ENCODE results near the gene ID3. TPM values are rescaled to one million over a fixed set of nuclear protein-coding genes. Genes with fewer than 3 reads are reported as not detected.

ID3 gene
- total and polyA plus RNA-seq, 9 of the 15 experiments (the other 6 are each of a cell fraction or from before 2014, with no cell fraction given), result 6.8 to 59.8 (median 23.5) TPM

DNA sequence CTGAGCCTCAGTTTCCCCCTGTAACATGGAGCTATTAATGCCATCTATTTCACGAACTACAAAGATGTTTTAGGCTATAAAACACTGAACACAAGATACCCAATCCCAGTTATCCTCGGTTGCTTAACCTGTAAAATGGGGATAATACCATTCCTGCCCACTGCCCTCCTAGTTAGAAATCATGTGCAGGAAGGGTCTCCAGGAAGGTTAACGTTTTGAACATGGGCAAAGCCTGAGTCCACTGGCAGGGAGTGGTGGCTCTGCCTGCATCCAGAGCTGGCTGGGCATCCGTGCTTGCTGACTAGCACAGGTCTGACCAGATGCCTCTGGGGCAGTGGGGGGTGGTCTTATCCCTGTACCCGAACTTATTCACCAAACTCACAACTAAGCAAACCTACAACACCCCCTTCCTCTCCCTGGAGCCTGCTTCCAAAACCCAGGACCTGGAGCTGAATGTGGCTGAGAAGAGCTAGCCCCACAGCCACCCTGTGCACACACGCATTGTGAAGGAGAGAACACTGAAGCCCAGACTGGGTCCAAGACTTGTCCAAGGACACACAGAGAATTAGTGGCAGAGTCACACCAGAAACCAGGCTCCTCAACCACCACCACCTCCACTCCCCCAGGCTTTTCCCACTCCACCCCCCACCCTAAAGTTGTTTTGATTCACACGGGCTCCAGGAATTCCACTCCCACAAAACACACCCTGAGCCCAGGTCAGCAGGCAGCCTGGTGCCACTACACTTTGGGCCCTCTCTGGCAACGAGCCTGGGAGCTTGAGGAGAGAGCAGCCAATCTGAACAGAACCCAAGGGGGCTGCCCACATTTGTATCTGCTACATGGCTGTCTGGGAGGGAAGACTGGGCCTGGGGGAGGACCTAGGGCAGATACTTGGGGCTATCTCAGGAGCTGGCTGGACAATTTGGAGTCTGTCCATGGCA is 29.9 kb downstream of the ID3 start (continued):
- TF ChIP-seq, protein P1, sequence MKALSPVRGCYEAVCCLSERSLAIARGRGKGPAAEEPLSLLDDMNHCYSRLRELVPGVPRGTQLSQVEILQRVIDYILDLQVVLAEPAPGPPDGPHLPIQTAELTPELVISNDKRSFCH (CRISPR knock-in tag; IDR thresholded peaks at IDR 0.05), result no peak
- TF ChIP-seq, protein P1 (tag; IDR thresholded peaks at IDR 0.05), result no peak
- TF ChIP-seq TAF1 (IDR thresholded peaks at IDR 0.05; ENCODE audit: control insufficient read depth, extremely low read depth, insufficient read depth, low read length, severe bottlenecking) (no peak), XRCC5 (IDR thresholded peaks at IDR 0.05; ENCODE audit: low read depth, low read length) (no peak), ZNF764 (CRISPR knock-in tag; IDR thresholded peaks at IDR 0.05; ENCODE audit: low read depth) (no peak), MIER1 (IDR thresholded peaks at IDR 0.05; ENCODE audit: low read depth) (no peak), SMARCE1 (IDR thresholded peaks at IDR 0.05) (no peak; the same call in 1 of the 2 replicates), SMC3 (conservative IDR thresholded peaks at IDR 0.05; ENCODE audit: insufficient read depth, low read depth, low read length) (no peak), SMAD1 (IDR thresholded peaks at IDR 0.05; ENCODE audit: low read depth, low read length, partially characterized antibody) (no peak), KAT7 (CRISPR knock-in tag; IDR thresholded peaks at IDR 0.05; ENCODE audit: borderline replicate concordance) (no peak), ZNF12 (CRISPR knock-in tag; IDR thresholded peaks at IDR 0.05) (no peak), EP300 (IDR thresholded peaks at IDR 0.05; ENCODE audit: low read length) (no peak), SMARCB1 (IDR thresholded peaks at IDR 0.05; ENCODE audit: insufficient read length, low read depth) (no peak), ELF4 (CRISPR knock-in tag; IDR thresholded peaks at IDR 0.05) (no peak), TRIM25 (IDR thresholded peaks at IDR 0.05; ENCODE audit: borderline replicate concordance) (no peak), RBM39 (optimal IDR thresholded peaks at IDR 0.05; ENCODE audit: low read depth, low read length) (no peak), BRF2 (IDR thresholded peaks at IDR 0.05; ENCODE audit: borderline replicate concordance, insufficient read depth, insufficient read length) (no peak), ZBTB1 (CRISPR knock-in tag; IDR thresholded peaks at IDR 0.05; ENCODE audit: borderline replicate concordance, low read depth) (no peak)
- TF ChIP-seq, protein P2, sequence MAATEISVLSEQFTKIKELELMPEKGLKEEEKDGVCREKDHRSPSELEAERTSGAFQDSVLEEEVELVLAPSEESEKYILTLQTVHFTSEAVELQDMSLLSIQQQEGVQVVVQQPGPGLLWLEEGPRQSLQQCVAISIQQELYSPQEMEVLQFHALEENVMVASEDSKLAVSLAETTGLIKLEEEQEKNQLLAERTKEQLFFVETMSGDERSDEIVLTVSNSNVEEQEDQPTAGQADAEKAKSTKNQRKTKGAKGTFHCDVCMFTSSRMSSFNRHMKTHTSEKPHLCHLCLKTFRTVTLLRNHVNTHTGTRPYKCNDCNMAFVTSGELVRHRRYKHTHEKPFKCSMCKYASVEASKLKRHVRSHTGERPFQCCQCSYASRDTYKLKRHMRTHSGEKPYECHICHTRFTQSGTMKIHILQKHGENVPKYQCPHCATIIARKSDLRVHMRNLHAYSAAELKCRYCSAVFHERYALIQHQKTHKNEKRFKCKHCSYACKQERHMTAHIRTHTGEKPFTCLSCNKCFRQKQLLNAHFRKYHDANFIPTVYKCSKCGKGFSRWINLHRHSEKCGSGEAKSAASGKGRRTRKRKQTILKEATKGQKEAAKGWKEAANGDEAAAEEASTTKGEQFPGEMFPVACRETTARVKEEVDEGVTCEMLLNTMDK (IDR thresholded peaks at IDR 0.05; ENCODE audit: borderline replicate concordance, insufficient read depth, low read depth, low read length, poor library complexity, severe bottlenecking), result no peak
- TF ChIP-seq, protein P3, sequence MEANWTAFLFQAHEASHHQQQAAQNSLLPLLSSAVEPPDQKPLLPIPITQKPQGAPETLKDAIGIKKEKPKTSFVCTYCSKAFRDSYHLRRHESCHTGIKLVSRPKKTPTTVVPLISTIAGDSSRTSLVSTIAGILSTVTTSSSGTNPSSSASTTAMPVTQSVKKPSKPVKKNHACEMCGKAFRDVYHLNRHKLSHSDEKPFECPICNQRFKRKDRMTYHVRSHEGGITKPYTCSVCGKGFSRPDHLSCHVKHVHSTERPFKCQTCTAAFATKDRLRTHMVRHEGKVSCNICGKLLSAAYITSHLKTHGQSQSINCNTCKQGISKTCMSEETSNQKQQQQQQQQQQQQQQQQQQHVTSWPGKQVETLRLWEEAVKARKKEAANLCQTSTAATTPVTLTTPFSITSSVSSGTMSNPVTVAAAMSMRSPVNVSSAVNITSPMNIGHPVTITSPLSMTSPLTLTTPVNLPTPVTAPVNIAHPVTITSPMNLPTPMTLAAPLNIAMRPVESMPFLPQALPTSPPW (CRISPR knock-in tag; IDR thresholded peaks at IDR 0.05), result no peak
